ENCODE data around the gene SUSD5.
"Not testable (repeated sequence)": the region's sequence is repeated elsewhere in the genome, so short reads cannot be mapped to it uniquely, and the experiment has no call there.

The SUSD5 gene

DNA sequence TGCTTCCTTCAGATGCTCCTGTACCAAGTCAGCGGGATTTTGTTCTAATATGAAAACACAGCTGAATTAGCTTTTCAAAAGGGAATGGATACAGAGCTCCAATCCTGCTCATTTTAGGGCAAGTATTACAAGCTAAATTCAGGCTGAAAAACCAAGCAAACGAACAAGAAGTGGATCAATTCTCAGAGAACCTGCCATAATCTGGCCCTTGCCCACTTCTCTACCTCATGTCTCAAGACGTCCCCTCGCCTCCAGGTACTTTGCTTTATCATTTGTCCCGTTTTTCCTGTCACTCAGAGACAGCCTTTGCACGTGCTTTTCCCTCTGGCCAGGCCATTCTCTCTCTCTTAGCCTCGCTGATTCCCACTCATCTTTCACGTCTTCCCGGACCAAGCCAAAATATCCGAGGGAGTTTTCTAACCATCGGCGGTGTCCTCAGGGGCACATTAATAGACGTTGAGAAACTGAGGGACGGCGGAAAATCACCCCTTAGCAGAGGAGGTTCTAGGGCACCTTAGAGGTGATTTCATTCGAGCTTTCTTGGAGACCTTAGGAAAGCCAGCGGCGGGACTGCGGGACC is 654 bp downstream of the SUSD5 start:
- H3K4me3 Mint-ChIP-seq, result peak overlapping the region; percentile 25
- peaks cover 18% of the 10 kb centered on the region for H3K27me3 Mint-ChIP-seq
- no peaks in the 10 kb centered on the region for H3K9me3 Mint-ChIP-seq
- H3K36me3 Mint-ChIP-seq, result no peaks in the 10 kb centered on the region
- H3K27ac Mint-ChIP-seq, result no peak overlapping the region
- DNase-seq (ENCODE audit: low spot score in 2 of 2) (no peak), ATAC-seq (ENCODE audit: low read depth) (no peak)
- H3K4me1 Mint-ChIP-seq, result peaks cover 5% of the 10 kb centered on the region

DNA sequence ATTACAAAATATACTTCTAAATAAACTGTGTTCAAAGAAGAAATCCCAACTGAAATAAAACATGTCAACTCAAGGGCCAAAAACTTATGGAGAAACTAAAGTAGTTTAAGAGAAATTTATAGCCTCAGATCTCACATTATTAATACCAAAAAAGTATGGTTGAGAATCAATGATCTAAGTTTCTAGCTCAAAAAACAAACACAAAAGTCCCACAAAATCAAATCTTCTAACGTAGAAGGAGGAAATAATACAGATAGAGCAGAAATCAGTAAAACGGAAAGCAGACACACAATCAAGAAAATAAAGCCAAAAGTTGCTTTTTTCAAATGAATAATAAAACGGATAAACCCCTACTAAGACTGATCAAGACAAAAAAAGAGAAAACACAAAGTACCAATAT is 2.9 kb downstream of the SUSD5 start:
- no peak for ATAC-seq (ENCODE audit: low read depth)
- Mint-ChIP-seq H3K27me3 (peaks cover 15% of the 10 kb centered on the region), H3K9me3 (no peaks in the 10 kb centered on the region)

DNA sequence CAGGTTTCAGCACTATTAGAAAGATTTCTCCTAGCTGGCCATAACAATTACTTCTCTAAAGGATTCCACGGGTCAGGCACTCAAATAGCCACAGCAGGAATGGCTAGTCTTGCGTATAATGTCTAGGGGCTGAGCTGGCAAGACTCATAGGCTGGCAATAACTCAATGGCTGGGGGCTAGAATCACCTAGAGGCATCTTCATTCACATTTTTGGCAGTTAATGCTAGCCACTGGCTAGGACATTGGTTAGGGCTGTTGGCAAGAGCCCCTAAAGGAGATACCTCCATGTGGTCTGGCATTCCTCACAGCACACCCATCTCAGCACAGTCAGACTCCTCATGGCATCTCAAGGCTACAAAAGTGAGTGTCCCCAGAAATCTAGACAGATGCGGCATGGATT is 6.2 kb downstream of the SUSD5 start:
- no peak for ATAC-seq (ENCODE audit: low read depth)
- DNase-seq (ENCODE audit: low spot score in 2 of 2), result no peak
- Mint-ChIP-seq H3K4me1 (no peaks in the 10 kb centered on the region), H3K27ac (no peak overlapping the region), H3K4me3 (no peak overlapping the region), H3K27me3 (peaks cover 11% of the 10 kb centered on the region), H3K36me3 (peaks cover 4% of the 10 kb centered on the region), H3K9me3 (peaks cover 12% of the 10 kb centered on the region)

More for the DNA sequence above, 2.9 kb downstream of the SUSD5 start:
- H3K36me3 Mint-ChIP-seq, result no peaks in the 10 kb centered on the region
- H3K4me3 Mint-ChIP-seq, result no peak overlapping the region
- H3K4me1 Mint-ChIP-seq, result peaks cover 5% of the 10 kb centered on the region
- no peak overlapping the region for H3K27ac Mint-ChIP-seq
- DNase-seq (ENCODE audit: low spot score in 2 of 2), result no peak

DNA sequence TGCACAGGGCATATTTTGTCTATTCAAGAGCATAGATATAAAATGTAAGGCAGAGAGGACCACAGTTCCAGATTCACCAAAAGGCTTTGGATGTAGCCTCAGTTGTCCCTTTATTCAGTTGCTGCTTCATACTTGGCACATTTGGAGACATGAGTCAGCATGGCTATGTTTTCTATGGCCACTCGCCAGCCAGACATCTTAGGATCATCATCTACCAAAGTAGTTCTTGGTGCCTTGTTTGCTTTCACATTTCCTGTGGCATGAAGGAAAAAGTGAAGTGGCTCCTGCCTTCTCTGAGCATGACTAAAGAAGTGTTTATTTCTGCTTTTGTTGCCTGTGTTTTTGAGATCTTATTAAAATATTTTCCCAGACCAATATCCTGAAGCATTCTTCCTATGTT is 7.2 kb downstream of the SUSD5 start:
- no peaks in the 10 kb centered on the region for H3K4me1 Mint-ChIP-seq
- H3K36me3 Mint-ChIP-seq, result peaks cover 4% of the 10 kb centered on the region
- H3K27ac Mint-ChIP-seq, result no peak overlapping the region
- DNase-seq (ENCODE audit: low spot score in 2 of 2) (no peak), ATAC-seq (ENCODE audit: low read depth) (no peak)
- peaks cover 12% of the 10 kb centered on the region for H3K9me3 Mint-ChIP-seq
- H3K4me3 Mint-ChIP-seq, result no peak overlapping the region
- peaks cover 11% of the 10 kb centered on the region for H3K27me3 Mint-ChIP-seq

DNA sequence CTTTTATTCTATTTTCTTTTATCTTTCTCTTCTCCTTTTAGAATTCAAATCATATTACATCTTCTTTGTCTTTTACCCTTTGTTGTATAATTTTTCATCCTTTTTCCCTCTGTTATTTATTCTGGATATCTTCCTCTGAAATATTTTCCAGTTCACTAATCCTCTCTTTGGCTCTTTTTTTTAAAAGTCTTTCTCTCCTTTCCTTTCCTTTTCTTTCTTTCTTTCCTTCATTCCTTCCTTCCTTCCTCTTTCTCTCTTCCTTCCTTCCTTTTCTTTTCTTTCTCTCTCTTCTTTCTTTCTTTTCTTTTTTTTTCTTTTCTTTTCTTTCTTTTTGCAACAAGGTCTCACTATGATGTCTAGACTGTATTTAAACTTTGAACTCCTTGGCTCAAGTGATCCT is 9.3 kb downstream of the SUSD5 start:
- DNase-seq (ENCODE audit: low spot score in 2 of 2) (no peak), ATAC-seq (ENCODE audit: low read depth) (no peak)
- Mint-ChIP-seq H3K9me3 (peaks cover 12% of the 10 kb centered on the region), H3K4me3 (no peak overlapping the region), H3K27me3 (peaks cover 8% of the 10 kb centered on the region), H3K27ac (no peak overlapping the region), H3K4me1 (no peaks in the 10 kb centered on the region), H3K36me3 (peaks cover 4% of the 10 kb centered on the region)

DNA sequence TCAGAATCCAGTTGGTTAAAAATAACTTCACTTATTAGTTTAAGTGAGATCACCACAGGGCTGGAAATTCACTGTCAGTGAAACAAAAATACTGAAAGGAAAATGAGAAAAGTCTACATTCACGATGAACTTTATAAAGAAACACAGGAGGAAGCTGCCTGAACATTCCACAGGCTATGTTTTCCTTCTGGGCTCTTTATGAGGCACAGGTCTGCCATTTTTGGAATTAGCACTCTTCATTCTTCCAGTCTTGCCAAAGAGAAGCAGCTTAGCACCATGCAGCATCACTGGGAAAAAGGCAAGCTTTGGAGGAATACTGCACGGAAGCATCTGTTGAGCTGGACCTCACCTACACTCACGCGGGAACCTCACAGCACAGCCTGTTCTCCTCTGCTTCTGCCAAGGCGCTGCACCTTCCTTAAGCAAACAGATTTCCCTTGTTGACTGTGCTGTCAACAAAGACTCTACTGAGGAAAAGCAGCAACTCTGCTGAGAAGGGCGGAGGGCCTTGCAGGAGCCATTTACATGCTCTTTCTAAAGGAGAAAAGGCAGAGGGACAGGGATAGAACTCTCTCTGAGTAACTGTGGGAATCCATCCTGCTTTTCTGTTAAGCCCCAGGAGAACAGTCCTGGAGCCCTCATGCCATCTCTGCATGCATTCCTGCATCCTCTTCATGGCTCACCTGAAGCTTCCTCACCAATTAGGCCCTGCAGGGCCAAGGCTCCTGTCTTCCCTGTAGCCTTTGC is 15.7 kb downstream of the SUSD5 start:
- DNase-seq (ENCODE audit: low spot score in 2 of 2), result no peak
- H3K27ac Mint-ChIP-seq, result no peak overlapping the region
- H3K36me3 Mint-ChIP-seq, result no peaks in the 10 kb centered on the region
- no peak for ATAC-seq (ENCODE audit: low read depth)
- no peaks in the 10 kb centered on the region for H3K4me1 Mint-ChIP-seq
- H3K9me3 Mint-ChIP-seq, result no peaks in the 10 kb centered on the region
- no peak overlapping the region for H3K4me3 Mint-ChIP-seq
- H3K27me3 Mint-ChIP-seq, result peaks cover 7% of the 10 kb centered on the region

DNA sequence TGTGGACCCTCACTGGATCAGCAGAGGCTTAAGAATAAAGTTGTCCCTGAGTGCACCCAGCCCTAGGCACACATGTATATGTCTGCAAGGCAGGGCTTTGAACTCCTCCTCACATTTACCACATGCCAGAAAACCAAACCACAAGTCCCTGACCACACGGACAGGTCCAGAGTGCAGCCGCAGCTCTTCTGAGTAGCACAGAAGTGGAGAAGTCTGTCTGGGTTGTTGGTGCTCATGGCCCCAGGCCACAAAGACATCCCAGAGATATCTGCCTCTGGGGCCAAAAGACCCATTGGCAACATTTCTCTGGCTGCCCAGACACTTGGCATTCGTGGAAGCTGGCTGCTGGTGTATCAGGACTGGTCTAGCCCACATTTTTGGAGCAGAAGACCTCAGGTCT is 17.4 kb downstream of the SUSD5 start:
- no peak overlapping the region for H3K27ac Mint-ChIP-seq
- DNase-seq (ENCODE audit: low spot score in 2 of 2), result no peak
- H3K27me3 Mint-ChIP-seq, result peaks cover 3% of the 10 kb centered on the region
- no peaks in the 10 kb centered on the region for H3K4me1 Mint-ChIP-seq
- no peaks in the 10 kb centered on the region for H3K36me3 Mint-ChIP-seq
- no peak overlapping the region for H3K4me3 Mint-ChIP-seq
- ATAC-seq (ENCODE audit: low read depth), result no peak
- H3K9me3 Mint-ChIP-seq, result no peaks in the 10 kb centered on the region

DNA sequence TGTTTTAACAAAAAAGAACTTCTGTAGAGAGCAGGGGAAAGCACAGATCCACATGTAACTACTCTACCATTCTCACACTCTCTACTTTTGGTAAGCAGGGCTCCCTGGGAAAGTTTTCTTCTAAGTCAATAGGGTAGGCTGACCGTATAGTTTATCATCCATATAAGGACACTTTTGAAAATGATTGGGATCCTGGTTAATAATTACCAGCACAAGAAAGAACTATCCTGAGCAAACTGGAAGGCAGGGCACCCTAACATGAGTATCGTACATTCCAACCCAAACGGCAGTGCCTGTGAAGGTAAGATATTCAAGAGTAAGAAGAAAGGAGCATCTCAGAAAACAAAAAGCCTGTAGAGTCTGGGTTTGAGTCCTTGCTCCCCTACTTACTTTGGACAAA is 22.1 kb downstream of the SUSD5 start:
- no peak for ATAC-seq (ENCODE audit: low read depth)
- Mint-ChIP-seq H3K36me3 (no peaks in the 10 kb centered on the region), H3K4me3 (no peak overlapping the region), H3K4me1 (no peaks in the 10 kb centered on the region), H3K27ac (no peak overlapping the region), H3K9me3 (no peaks in the 10 kb centered on the region), H3K27me3 (peaks cover 3% of the 10 kb centered on the region)
- DNase-seq (ENCODE audit: low spot score in 2 of 2), result no peak

DNA sequence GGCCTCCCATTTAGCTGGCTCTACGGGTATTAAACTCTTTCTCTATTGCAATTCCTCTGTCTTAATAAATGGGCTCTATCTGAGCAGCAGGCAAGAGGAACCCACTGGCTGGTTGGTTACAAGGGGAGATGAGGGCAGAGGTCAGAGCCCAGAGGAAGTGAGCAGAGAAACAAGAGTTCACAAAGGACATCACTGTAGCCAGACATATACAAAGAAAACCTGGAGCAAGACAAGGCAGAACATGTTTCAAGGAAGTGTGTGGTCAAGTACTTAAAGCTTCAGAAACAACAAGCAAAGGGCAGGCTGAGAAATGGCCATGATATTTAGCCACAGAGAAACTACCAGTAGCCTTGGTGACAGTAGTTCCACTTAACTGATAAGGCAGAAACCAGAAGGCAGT is 24.3 kb downstream of the SUSD5 start:
- no peak for ATAC-seq (ENCODE audit: low read depth)
- Mint-ChIP-seq H3K27me3 (peaks cover 3% of the 10 kb centered on the region), H3K9me3 (no peaks in the 10 kb centered on the region), H3K4me3 (no peak overlapping the region), H3K36me3 (no peaks in the 10 kb centered on the region), H3K4me1 (no peaks in the 10 kb centered on the region), H3K27ac (no peak overlapping the region)
- no peak for DNase-seq (ENCODE audit: low spot score in 2 of 2)

DNA sequence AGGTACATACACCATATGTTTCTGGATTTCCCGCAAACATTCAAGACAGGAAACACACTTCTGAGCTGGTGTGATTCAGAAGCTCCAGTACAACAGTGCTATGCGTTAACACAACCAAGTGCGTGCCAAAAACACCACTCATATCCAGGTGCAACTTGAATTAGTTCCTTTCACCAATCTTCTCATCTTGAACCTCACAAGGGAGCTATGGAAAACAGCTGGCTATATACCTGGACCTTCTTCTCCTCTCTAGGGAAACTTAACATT is 31.3 kb downstream of the SUSD5 start:
- no peak overlapping the region for H3K27ac Mint-ChIP-seq
- peaks cover 3% of the 10 kb centered on the region for H3K27me3 Mint-ChIP-seq
- no peak overlapping the region for H3K4me3 Mint-ChIP-seq
- no peak for DNase-seq (ENCODE audit: low spot score in 2 of 2)
- no peaks in the 10 kb centered on the region for H3K4me1 Mint-ChIP-seq
- peaks cover 3% of the 10 kb centered on the region for H3K36me3 Mint-ChIP-seq
- peaks cover 11% of the 10 kb centered on the region for H3K9me3 Mint-ChIP-seq
- ATAC-seq (ENCODE audit: low read depth), result no peak

DNA sequence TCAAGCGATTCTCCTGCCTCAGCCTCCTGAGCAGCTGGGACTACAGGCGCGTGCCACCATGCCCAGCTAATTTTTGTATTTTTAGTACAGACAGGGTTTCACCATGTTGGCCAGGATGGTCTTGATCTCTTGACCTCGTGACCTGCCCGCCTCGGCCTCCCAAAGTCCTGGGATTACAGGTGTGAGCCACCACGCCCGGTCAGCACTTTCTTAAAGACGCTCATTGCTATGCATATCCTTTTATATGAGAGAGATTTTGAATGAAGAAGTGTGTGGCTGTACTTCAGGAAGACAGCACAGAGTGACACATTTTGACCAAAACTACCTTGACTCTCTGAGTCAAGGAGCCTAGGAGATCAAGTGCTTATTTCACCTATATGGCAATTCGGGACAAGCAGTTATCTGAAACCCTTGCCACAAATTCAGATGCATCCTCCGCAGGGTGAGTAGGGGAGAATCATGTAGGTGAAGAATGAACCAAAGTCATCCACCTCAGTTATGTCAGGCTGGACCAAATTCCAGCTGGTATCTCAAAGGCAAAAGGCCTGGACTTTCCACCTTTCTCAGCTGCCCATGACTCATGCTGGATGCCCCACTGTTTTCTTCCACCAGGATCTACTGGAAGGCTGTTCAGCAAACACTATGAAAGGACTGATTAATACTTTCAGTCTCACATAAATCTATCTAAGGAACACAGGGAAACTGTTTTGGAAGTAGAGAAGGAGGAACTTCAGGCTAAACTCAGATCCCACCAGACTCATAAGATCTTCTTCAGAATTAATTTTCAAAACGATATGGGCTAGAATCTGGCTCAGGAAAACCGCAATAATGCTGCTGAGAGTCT is 31.9 kb downstream of the SUSD5 start:
- no peak for DNase-seq (ENCODE audit: low spot score in 2 of 2)
- Mint-ChIP-seq H3K27me3 (peaks cover 3% of the 10 kb centered on the region), H3K36me3 (peaks cover 3% of the 10 kb centered on the region), H3K9me3 (peaks cover 11% of the 10 kb centered on the region), H3K27ac (no peak overlapping the region), H3K4me1 (no peaks in the 10 kb centered on the region), H3K4me3 (no peak overlapping the region)
- no peak for ATAC-seq (ENCODE audit: low read depth)

DNA sequence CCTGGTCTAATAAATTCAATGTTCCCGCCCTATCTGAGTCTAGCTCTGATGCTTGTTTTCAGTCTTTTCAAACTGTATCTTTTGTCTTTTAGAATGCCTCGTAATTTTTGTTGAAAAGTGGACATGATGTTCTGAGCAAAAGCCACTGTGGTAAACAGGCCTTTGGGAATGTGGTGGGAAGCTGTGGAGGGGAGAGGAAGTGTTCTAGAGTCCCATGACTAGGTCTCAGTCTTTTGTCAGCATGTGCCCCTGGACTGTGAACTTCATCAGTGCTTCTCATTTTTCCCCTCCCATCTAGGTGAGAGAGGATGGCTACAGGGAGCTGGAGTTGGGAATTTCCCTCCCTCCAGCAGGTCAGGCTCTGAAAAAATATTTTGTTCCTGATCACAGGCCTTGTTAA is 33.7 kb downstream of the SUSD5 start:
- DNase-seq (ENCODE audit: low spot score in 2 of 2), result no peak
- H3K9me3 Mint-ChIP-seq, result peaks cover 11% of the 10 kb centered on the region

DNA sequence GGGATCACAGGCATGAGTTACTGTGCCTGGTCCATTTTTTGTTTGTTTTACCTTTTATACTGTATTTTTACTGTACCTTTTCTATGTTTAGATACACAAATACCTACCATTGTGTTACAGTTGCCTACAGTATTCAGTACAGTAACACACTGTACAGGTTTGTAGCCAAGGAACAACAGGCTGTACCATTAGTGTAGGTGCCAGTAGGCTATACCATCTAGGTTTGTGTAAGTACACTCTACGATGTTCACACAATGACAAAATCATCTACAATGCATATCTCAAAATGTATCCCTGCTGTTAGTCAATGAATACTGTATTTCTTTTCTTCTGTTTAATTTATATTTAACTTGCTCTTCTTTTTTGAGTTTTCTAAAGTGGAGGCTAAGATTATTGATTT is 37.0 kb downstream of the SUSD5 start:
- not testable (repeated sequence) for H3K4me3 Mint-ChIP-seq; DNase-seq (ENCODE audit: low spot score in 2 of 2); H3K27ac Mint-ChIP-seq; H3K36me3 Mint-ChIP-seq; ATAC-seq (ENCODE audit: low read depth); H3K4me1 Mint-ChIP-seq; H3K27me3 Mint-ChIP-seq
- peaks cover 12% of the 10 kb centered on the region for H3K9me3 Mint-ChIP-seq

More for the DNA sequence above, 33.7 kb downstream of the SUSD5 start:
- no peaks in the 10 kb centered on the region for H3K4me1 Mint-ChIP-seq
- H3K4me3 Mint-ChIP-seq, result no peak overlapping the region
- H3K27ac Mint-ChIP-seq, result no peak overlapping the region
- no peak for ATAC-seq (ENCODE audit: low read depth)
- peaks cover 3% of the 10 kb centered on the region for H3K27me3 Mint-ChIP-seq
- peaks cover 3% of the 10 kb centered on the region for H3K36me3 Mint-ChIP-seq

DNA sequence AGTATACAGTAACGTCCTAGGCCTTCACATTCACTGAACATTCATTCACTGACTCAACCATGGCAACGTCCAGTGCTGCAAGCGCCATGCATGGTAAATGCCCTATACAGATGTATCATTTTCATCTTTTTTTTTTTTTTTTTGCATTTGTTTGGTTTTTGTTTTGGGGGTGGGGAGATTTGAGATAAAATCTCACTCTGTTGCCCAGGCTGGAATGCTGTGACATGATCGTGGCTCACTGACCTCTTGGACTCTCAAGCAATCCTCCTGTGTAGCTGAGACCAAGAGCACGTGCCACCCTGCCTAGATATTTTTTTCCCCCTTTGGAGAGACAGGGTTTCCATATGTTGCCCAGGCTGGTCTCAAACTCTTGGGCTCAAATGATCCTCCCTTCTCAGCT is 37.4 kb downstream of the SUSD5 start:
- ATAC-seq (ENCODE audit: low read depth) (no peak), DNase-seq (ENCODE audit: low spot score in 2 of 2) (no peak)
- H3K9me3 Mint-ChIP-seq, result peaks cover 12% of the 10 kb centered on the region
- no peak overlapping the region for H3K27ac Mint-ChIP-seq
- H3K4me1 Mint-ChIP-seq, result no peaks in the 10 kb centered on the region
- peaks cover 3% of the 10 kb centered on the region for H3K36me3 Mint-ChIP-seq
- H3K4me3 Mint-ChIP-seq, result no peak overlapping the region
- peaks cover 1% of the 10 kb centered on the region for H3K27me3 Mint-ChIP-seq
